ELF-1 (cell line): ENCODE measurements around the gene SPPL2C.

Source experiments
- DNase-seq: peaks from one replicate; pipeline ENCODE4 v3.0.0-alpha.2; 2016; ENCODE audit warnings: low read depth, low spot score

SPPL2C gene

DNA sequence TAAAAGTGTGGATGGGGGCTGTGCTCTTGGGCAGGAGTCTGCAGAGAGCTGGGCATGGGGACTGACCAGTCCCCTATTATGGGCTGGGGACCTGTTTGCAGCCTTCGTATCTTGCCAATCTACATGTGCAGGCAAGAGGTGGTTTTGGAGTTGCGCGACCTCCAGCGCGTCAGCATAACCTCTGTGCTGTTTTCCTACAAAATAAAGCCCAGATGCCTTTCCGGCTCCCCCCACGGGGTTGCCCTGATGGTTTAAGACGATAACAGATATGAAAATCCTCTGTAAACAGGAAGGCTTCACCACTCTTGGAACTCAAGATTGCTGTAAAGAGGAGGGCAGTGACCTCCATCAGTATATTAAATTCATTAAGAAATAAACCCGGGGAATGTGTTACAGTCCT is 16.5 kb upstream of the SPPL2C start:
- no peak for DNase-seq

DNA sequence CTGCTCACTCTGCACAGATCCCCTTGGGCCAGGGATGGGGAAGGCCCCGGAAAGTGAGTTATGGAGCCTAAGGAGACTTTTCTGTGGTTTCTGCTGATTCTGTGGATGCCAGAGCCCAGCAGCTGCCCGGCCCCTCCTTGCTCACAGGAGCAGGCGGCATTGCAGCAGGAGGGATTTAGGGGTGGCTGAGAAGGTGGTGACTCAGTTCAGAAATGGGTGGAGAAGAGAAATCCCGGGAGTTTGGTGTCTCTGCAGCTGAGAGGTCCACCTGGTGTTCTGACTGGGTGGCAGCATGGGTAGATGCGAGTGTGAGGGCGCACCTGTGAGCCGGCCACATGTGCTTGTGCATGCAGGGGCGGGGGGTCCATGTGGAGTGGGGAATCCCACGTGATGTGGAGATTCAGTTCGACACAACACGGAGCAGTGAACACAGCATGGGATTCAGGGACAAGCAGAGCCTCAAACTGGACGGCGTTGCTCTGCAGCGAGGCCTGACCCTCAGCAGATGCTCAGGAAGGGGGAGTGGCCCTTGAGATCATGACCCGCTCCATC is 16.0 kb upstream of the SPPL2C start:
- no peak for DNase-seq

DNA sequence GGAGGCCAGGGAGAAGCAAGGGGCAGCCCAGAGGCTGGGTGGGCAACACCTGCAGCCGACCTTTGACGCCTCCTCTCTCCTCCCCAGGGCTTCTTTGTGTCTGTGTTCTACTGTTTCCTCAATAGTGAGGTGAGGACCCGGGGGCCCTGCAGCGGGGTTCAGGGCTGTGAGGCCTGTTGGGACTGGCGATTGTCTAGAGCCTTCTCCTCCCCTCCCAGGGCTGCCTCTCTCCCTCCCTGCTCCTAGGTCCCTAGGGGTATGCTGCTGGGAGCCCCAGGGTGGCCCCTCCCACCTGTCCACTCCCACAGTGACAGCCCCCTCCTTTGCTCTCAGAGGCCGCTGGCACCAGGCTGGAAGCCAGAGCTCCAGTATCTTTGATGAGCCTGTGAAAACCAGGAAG is 10.8 kb upstream of the SPPL2C start:
- DNase-seq, result no peak

DNA sequence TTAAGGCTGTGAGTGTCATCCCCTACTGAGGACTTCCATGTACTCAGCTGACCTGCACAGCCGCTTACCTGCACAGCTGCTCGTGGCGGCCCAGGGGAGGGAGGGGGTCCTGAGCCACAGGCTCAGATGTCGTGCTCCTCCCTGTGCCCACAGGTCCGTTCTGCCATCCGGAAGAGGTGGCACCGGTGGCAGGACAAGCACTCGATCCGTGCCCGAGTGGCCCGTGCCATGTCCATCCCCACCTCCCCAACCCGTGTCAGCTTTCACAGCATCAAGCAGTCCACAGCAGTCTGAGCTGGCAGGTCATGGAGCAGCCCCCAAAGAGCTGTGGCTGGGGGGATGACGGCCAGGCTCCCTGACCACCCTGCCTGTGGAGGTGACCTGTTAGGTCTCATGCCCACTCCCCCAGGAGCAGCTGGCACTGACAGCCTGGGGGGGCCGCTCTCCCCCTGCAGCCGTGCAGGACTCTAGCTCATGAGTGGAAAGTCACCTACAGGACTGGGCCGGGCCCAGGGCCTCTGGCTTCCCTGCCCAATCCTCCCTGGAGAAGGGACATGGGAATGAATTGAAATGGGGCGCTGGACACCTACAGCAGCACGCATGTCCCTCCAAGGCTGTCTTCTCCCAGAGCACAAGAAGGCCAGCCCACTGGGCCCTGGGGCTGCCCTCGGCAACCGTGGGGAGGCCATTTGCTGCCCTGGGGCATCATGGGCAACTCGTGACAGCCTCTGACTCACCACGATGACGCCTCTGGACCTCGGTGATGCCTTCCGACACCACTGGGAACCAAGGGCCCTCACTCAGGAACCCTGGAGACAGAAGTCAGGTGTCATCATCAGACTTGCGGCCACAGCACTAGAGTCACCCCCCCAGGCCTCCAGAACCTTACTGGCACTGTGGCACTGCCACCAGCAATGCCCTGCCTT is 9.9 kb upstream of the SPPL2C start:
- no peak for DNase-seq

DNA sequence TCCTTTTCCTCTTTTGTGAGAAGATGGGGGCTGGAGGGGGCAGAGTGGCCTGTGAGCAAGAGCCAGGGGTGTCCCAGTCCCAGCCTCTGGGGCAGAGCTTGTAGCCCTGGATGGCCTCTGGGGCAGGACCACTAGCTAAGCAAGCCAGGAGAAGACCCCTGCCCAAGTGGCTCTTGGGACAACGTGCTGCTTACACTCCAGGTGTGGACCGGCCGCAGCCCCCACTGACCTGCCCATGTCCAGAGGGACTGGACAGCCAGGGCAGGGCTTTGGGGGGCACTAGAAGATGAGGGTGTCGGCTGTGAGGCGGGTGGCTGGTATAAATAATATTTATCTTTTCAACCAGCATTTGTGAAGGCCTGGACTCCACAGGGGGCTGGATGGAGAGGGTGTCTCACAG is 9.2 kb upstream of the SPPL2C start:
- DNase-seq, result no peak

DNA sequence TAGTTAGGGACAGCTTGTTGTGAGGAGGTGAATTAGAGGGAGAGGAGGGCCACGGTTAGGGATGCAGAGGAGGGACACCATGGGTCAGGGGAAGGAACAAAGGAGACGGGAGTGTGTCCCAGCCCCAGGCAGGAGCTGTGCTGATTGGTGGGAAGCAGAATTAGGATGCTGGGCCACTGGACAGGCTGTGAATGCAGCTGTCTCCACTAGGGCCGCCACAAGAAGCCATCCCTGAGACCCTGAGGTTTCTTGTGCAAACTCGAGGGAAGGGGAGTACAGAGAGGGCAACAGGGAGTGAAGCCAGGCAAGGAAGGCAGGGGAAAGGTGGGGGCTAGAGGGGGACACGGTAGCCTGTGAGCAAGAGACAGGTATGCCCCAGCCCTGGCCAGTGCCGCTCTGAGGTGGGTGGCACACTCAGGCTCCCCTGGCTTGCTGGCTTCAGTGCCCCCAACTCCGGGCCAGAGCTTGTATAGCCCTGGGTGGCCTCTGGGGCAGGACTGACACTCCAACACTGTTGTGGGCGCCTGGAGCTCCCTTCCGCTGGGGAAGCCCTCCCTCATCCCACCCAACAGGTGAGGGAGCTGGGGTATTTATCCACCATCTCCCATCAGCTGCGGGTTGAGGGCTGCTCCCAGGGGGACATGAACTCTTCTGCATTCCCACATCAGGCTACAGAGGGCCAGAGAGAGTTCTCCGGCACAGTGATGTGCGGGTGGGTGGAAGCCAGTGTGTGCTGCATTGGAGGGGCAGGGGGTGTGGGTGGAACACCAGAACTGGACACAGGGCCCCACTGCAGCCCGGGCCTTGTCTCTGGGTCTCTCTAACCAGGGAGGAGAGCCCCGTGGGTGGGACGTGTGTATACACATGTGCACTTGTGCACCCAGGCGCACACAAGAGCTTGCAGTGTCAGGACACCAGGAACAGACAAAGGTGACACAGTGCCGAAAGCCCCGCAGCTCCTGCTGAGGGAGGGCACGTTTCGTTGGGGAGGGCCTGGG is 8.3 kb upstream of the SPPL2C start:
- peak; percentile 12 for DNase-seq

DNA sequence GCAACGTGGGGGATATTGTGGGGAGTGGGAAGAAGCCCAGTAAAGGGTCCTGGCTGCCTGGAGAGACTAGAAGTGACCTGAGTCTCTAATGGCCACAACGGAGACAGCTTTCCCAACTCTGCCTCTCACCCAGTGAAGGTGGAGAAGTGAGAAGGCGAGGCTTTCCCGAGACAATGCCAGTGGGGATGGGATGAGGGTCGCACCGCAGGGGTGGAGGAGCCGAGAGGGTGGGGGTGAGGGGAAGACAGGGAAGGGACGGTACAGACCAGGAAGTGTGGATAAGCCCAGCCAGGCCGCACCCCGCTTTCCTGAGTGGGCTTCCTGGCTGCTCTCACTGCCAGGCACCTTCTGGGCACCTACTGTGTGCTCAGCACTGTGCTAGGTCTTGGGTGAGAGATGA is 7.5 kb upstream of the SPPL2C start:
- DNase-seq, result no peak

DNA sequence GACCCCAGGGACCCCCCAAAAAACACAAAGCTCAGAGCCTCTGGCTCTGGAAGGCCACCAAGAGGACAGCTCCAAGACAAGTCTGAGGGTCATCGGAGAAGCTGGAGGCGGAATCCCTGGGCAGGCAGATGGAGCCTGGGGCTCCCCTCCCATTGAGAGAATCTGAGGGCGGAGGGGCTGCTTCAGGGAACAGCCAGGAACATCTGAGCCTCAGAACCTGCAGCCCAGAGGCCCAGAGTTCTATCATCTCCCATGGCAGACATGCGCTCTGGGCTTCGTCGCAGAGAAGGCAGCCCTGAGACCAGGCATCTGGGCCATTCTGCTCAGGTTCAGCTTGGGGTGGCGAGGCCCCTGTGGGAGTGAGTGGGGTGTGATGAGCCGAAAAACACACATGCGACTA is 7.1 kb upstream of the SPPL2C start:
- DNase-seq, result no peak

DNA sequence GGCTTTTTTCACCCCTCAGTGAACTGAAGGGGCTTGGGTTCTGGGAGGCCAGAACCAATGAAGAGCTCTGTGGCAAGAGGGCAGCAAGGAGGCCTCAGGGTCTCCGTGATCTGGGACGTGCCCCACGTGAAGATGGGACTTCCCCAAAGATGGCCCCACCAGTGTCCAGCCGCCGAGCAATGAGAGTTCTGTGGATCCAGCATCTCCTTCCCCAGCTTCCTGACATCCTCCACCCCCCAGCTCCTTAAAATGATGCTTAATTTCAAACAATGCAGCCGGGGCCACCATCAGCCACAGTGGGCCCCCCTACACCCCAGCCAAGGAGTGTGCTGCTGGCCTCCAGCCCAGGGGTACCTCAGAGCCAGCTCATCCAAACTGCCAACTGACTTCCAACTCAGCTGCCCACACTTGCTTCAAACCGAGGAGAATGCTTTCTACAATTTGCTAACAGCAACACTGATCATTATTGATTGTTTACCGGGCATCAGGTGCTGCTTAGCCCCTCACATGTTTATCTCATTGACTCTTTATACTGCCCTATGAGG is 5.9 kb upstream of the SPPL2C start:
- no peak for DNase-seq

DNA sequence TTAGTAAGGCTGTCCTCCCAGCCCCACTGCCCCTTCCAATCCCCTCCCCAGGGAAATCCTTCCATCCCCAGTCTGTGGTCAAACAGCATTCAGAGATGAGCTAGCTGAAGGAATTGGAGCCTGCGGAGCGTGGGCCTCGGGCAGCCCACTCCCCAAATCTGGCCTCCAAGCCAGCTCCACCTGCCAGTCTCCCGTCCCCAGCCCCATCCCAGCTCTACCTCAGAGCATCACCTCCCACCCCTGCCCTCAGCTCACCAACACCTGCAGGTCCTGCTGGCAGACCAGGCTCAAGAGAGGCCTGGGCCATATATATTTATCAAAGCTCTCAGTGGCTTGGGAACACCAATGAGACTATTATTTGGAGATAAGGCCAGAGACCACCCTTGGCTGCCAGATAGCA is 5.2 kb upstream of the SPPL2C start:
- DNase-seq, result no peak

DNA sequence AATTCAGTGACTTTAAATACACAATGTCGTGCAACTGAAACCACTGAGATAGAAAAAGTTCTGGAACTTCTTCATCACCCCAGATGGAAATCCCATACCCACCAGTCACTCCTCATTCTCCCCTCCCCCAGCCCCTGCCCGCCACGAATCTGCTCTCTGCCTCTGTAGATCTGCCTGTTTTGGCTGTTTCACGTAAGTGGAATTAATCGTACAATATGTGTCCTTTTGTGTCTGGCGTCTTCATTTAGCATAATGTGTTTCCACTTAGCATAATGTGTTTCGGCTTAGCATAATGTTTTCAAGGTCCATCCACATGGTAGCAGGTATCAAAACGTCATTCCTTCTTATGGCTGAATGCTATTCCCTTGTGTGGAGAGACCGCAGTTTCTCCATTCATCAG is 3.5 kb upstream of the SPPL2C start:
- DNase-seq, result no peak

DNA sequence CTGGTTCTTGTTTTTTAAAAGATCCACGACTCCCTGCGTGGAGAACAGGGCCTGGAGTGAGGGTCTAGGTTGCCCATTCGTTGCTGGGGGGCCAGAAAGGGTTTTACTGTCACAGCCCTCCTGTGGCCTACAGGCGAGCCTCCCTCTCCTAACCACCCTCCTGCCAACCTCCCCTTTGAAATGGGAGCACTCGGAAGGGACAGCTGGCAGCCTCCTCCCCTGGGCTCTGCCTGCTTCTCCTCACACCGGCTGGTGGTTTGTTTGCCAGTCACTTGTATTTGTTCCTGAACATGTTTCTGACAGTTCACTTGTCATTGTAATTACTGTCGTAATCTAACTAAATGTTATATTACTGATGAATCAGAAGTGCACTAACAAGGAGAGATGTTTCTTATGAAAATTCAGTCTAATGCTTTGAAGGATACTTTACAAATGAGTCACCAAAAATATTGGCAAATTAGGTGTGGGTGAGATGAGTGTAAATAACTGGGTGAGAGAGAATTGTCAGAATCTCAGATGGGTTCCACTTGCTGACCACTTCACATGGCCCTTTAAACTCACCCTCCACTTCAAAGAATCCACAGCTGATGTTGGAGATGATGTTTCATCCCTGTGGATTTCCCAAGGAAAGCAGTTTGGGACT is 2.7 kb upstream of the SPPL2C start:
- no peak for DNase-seq

DNA sequence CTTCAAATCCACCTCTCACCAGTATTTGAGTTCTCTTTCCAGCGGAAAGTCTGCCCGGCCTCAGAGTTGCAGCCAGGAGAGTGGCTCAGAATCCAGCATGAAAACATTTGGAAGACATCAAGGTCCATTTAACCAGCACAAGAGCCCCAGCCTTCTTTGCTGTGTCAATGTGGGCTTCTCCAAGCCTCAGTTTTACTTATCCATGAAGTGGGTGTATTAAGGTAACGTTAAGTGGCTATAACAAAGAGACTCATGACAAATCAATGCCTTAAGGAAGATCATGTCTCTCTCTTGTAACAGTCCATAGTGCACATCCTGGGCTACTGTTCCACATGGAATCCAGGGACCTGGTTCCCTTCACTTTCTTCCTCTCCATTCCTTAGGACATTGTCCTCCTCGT is 959 bp upstream of the SPPL2C start:
- no peak for DNase-seq

DNA sequence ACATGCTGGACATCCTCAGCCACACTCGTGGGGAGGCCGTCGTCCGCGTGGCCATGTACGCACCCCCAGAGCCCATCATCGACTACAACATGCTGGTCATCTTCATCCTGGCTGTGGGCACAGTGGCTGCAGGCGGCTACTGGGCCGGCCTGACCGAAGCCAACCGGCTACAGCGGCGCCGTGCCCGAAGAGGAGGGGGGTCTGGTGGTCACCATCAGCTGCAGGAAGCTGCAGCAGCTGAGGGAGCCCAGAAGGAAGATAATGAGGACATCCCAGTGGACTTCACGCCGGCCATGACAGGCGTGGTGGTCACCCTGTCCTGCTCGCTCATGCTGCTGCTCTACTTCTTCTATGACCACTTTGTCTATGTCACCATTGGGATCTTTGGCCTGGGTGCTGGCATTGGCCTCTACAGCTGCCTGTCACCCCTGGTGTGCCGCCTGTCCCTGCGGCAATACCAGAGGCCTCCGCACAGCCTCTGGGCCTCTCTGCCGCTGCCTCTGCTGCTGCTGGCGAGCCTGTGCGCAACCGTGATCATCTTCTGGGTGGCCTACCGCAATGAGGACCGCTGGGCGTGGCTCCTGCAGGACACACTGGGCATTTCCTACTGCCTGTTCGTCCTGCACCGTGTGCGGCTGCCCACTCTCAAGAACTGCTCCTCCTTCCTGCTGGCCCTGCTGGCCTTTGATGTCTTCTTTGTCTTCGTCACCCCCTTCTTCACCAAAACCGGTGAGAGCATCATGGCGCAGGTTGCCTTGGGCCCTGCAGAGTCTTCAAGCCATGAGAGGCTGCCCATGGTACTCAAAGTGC is 900 bp downstream of the SPPL2C start:
- DNase-seq, result no peak

DNA sequence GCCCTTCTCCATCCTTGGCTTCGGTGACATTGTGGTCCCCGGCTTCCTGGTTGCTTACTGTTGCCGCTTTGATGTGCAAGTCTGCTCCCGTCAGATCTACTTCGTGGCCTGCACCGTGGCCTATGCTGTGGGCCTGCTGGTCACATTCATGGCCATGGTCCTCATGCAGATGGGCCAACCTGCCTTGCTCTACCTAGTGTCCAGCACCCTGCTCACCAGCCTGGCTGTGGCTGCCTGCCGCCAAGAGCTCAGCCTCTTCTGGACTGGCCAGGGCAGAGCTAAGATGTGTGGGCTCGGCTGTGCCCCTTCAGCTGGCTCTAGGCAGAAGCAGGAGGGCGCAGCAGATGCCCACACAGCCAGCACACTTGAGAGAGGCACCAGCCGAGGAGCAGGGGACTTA is 1.5 kb downstream of the SPPL2C start:
- DNase-seq, result no peak

DNA sequence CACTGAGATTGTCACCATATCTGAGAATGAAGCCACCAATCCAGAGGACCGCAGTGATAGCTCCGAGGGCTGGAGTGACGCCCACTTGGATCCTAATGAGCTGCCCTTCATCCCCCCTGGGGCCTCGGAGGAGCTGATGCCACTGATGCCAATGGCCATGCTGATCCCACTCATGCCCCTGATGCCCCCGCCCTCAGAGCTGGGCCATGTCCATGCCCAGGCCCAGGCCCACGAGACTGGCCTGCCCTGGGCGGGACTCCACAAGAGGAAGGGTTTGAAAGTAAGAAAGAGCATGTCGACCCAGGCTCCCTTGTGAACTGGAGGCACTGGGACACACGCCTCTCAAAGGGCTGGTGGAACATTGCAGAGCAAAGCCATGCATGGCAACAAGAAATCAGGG is 2.0 kb downstream of the SPPL2C start:
- DNase-seq, result no peak

DNA sequence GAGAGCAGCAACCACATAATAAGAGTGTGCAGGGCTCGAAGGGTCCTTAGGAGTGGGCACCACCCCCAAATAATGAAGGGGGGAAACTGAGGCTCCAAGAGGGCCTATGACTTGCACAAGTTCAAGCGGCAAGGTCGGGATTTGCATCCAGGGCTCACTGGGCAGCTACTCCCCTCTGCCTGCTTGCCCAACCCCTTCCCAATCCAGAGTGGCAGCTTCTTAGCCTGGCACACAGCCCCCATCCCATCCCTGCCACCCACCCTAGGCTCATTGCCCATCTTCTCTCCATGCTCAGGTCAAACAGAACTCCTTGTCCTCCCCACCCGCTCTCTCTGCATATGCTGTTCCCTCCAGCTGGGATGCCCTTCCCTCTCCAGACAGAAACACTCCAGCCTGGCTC is 2.4 kb downstream of the SPPL2C start:
- DNase-seq, result no peak

DNA sequence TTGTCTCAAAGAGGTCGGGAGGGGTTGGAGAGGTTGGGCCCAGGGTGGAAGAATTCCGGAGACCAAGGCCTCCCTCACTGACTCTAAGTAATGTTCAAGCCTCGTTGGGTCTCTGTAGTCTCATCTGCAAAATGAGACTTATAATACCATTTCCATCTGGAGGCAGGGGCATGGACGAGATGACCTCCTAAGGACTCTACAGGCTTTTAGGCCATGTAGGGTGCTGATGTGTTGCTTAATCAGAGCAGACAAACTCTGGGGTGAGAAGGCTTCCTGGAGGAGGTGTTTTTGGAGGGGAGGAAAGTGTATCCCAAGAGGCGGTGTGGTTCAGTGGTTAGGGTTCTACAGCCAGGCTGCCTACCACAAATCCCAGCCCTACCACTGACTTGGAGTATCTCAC is 3.1 kb downstream of the SPPL2C start:
- DNase-seq, result no peak

DNA sequence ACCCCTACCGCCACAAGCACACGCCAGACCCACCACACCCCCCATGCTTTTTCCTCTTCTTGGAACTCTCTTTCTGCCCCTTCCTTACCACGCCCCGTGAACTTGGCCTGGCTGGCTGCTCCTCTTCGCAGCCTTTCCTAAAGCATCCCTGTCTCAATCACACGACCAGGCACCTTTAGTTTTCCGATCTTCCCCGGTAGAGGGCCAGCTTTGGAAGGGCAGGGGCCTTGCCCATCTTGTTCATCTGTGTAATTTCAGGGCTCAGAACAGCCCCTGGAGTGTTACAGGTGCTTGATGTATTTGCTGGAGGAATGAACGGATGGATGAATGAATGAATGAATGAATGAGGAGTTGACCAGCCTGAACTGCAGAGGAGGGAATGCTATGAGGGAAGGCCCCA is 3.7 kb downstream of the SPPL2C start:
- no peak for DNase-seq

DNA sequence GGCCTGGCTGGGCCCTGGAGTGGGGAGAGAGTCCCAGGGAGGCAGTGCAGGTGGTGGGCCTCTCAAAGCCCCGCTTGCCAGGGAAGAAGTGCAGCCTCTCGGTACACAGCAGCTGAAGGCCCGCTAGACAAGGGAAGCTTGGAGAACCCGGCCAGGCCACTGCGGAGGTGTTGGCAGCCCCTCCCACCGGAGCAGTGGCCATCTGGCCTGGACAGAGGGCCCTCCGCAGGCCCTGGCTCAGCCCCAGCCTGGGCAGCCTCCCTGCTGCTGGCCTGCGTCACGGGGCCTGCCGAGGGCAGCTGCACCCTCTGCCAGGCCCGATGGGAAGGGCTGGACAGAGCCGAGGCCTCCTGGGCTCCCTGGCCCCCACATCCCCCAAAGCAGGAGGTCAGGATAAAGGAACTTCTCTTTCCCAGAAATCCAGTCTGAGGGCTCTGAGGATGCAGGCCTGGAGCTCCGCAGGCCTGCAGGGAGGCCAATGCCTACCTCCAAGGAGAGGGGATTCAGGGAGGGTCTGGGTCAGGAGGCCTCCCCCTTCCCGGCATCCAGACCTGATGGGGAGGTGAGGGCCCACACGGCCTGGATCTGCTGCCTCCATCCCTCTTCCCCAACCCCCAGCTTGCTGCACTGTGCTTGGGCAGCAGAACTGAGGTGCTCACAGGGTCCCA is 4.3 kb downstream of the SPPL2C start:
- DNase-seq, result no peak
